Panc1 (cell line): ENCODE measurements around the gene C4orf33. TPM values are rescaled to one million over a fixed set of nuclear protein-coding genes. Genes with fewer than 3 reads are reported as not detected.

Experiments used
- ATAC-seq: fragments of 200-7000 bp; cut with Tn5 transposase; 2 replicates; pipeline ENCODE4 v1.9.1; 2020; ENCODE audit warnings: mild to moderate bottlenecking, moderate library complexity
- BruUV-seq: library from RNA; stranded (reverse); fragments of 400-500 nt; replicated peaks from 2 replicates; lab custom pipeline; 2021; lab: Mats Ljungman, UMichigan
- CTCF ChIA-PET: fragments of 300-600 bp; sonication (Branson Sonifier 250); formaldehyde crosslinking; loops from one replicate; lab custom pipeline; 2022; ENCODE audit warnings: antibody characterized with exemption; lab: Charles Lee
- POLR2A ChIA-PET: fragments of 300-600 bp; sonication (Branson Sonifier 250); formaldehyde crosslinking; loops from one replicate; lab custom pipeline; 2022; ENCODE audit warnings: antibody characterized with exemption; lab: Charles Lee
- DNase-seq: peaks from one replicate; pipeline ENCODE4 v3.0.0-alpha.2; 2010; ENCODE audit warnings: low read depth, low spot score
- H3K27ac ChIP-seq: 2 replicates; pipeline ENCODE4 v1.5.1; 2011; ENCODE audit warnings: mild to moderate bottlenecking, low read length, inconsistent platforms
- H3K27me3 ChIP-seq: fragments of 200-500 bp; sonication (Bioruptor generic); 2 replicates; pipeline ENCODE4 v1.6.0; 2014; ENCODE audit warnings: low read length, inconsistent platforms; ENCODE audit not compliant: control insufficient read depth, insufficient read depth
- H3K36me3 ChIP-seq: fragments of 200-500 bp; sonication (Bioruptor generic); 2 replicates; pipeline ENCODE4 v1.5.1; 2014; ENCODE audit warnings: inconsistent platforms, mild to moderate bottlenecking, low read length, moderate library complexity; ENCODE audit not compliant: control insufficient read depth, insufficient read depth
- H3K4me1 ChIP-seq: 2 replicates; pipeline ENCODE4 v1.5.1; 2011; ENCODE audit warnings: inconsistent platforms, mild to moderate bottlenecking, low read length, moderate library complexity; ENCODE audit not compliant: control insufficient read depth, insufficient read depth
- H3K4me3 ChIP-seq, 2 experiments: 2 replicates each; pipeline ENCODE4 v1.5.1; 2011 to 2012; ENCODE audit warnings: low read depth in 2 of 2, low read length in 2 of 2, mild to moderate bottlenecking in 2 of 2, inconsistent platforms in 1 of 2, moderate library complexity in 1 of 2
- H3K9me3 ChIP-seq: fragments of 200-500 bp; sonication (Bioruptor generic); 2 replicates; pipeline ENCODE4 v1.5.1; 2014; ENCODE audit warnings: low read depth, mild to moderate bottlenecking, inconsistent platforms, low read length, moderate library complexity; ENCODE audit not compliant: control insufficient read depth, insufficient read depth
- CTCF ChIP-seq: fragments of 450-650 bp; IDR thresholded peaks from 2 replicates; pipeline ENCODE4 v1.5.1; 2017; ENCODE audit warnings: mild to moderate bottlenecking
- POLR2AphosphoS5 ChIP-seq: IDR thresholded peaks from 2 replicates; pipeline ENCODE4 v1.6.1; 2012; ENCODE audit warnings: mild to moderate bottlenecking, low read depth, low read length, moderate library complexity
- REST ChIP-seq, 2 experiments: IDR thresholded peaks; 2 replicates each; pipeline ENCODE4 v1.6.1; 2011 to 2012; ENCODE audit warnings: low read depth in 2 of 2, control low read depth in 1 of 2, low read length in 1 of 2, mild to moderate bottlenecking in 1 of 2, moderate library complexity in 1 of 2; ENCODE audit not compliant: insufficient read depth in 1 of 2
- SIN3A ChIP-seq: IDR thresholded peaks from 2 replicates; pipeline ENCODE4 v1.6.1; 2012; ENCODE audit warnings: low read depth, mild to moderate bottlenecking, low read length, moderate library complexity, borderline replicate concordance; ENCODE audit not compliant: insufficient read depth
- TCF7L2 ChIP-seq: IDR thresholded peaks from 2 replicates; pipeline ENCODE4 v1.6.1; 2011; ENCODE audit warnings: mild to moderate bottlenecking, low read depth, low read length, inconsistent platforms
- in situ Hi-C: cut with HindIII; loops from 2 replicates; pipeline ENCODE4 v1.10.0; 2016; ENCODE audit warnings: low sequenced_read_pairs, low pct_unique_long_range_greater_than_20kb
- intact Hi-C: fragments of 100-400 bp; cut with micrococcal nuclease; formaldehyde crosslinking; loops from one replicate; pipeline ENCODE4 v1.10.0; 2022; ENCODE audit not compliant: unreplicated experiment
- total RNA-seq: library from RNA; stranded (reverse); gene quantifications from one replicate; pipeline ENCODE4 v1.2.1, GENCODE V29; 2021; ENCODE audit not compliant: unreplicated experiment

C4orf33 gene
- total RNA-seq, 1 experiment from 2014 or later, result 11.4 TPM

DNA sequence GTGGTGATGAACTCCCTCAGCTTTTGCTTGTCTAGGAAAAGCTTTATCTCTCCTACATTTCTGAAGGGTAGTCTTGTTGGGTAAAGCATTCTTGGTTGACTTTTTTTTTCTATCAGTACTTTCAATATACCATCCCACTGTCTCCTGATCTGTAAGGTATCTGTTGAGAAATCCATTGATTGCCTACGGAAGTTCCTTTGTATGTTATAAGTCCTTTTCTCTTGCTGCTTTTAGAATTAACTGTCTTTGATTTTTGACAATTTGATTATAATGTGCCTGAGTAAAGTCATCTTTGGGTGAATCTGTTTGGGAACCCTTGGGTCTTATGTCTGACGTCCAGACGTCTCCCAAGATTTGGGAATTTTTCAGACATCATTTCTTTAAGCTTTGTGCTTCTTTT lies 33.4 kb upstream of the C4orf33 start:
- TF ChIP-seq POLR2AphosphoS5, result no peak
- TF ChIP-seq SIN3A, result no peak
- no peak for TF ChIP-seq CTCF
- TF ChIP-seq TCF7L2, result no peak
- TF ChIP-seq REST (IDR thresholded peaks at IDR 0.05; ENCODE audit: insufficient read depth in 1 of 2, low read depth in 2 of 2, low read length in 1 of 2), result no peak
- no TSS peak for BruUV-seq

GRCh38 chr4:129063640-129064039 lies 32.3 kb upstream of the C4orf33 start:
- peaks cover 22% of the 10 kb centered on the region for H3K9me3 ChIP-seq
- no peaks in the 10 kb centered on the region for H3K36me3 ChIP-seq
- no TSS peak for BruUV-seq
- no peaks in the 10 kb centered on the region for H3K27me3 ChIP-seq
- H3K4me3 ChIP-seq, result no peak overlapping the region
- no peak for DNase-seq
- TF ChIP-seq POLR2AphosphoS5 (no peak), CTCF (no peak), REST (IDR thresholded peaks at IDR 0.05; ENCODE audit: insufficient read depth in 1 of 2, low read depth in 2 of 2, low read length in 1 of 2) (no peak), SIN3A (no peak), TCF7L2 (no peak)
- H3K4me1 ChIP-seq, result no peaks in the 10 kb centered on the region
- in situ Hi-C loops (no loop called here), intact Hi-C loops (no loop called here)
- H3K27ac ChIP-seq, result no peak overlapping the region
- no peak for ATAC-seq
- POLR2A ChIA-PET, result no interaction called here
- CTCF ChIA-PET, result no interaction called here

More for the DNA sequence above, 33.4 kb upstream of the C4orf33 start:
- in situ Hi-C loops (no loop called here), intact Hi-C loops (no loop called here)
- CTCF ChIA-PET, result no interaction called here
- ATAC-seq (no peak), DNase-seq (no peak)
- H3K9me3 ChIP-seq, result peaks cover 25% of the 10 kb centered on the region
- no peaks in the 10 kb centered on the region for H3K27me3 ChIP-seq
- H3K4me3 ChIP-seq, result no peak overlapping the region
- H3K36me3 ChIP-seq, result no peaks in the 10 kb centered on the region
- POLR2A ChIA-PET, result no interaction called here
- no peak overlapping the region for H3K27ac ChIP-seq
- H3K4me1 ChIP-seq, result no peaks in the 10 kb centered on the region
